Measurements from ENCODE around the gene USP47. TPM values are rescaled to one million over a fixed set of nuclear protein-coding genes. Genes with fewer than 3 reads are reported as not detected.

Gene USP47
- total RNA-seq, 1 experiment from 2014 or later: 24.2 TPM

DNA sequence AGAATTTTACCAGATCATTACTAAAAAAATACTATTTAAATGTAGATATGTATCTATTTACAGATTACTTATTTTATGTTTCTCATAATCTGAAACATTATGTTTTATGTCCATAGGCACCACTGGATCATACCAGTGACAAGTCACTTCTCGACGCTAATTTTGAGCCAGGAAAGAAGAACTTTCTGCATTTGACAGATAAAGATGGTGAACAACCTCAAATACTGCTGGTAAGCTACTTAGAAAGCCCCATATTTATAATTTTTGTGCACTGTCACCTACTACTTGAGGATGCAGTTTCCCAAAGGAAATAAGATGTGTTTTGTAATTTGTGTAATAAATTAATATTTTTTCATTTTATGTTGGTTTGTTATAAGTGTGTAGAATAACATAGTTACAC lies 42.6 kb downstream of the USP47 start:
- no peak overlapping the region for H3K4me2 ChIP-seq
- TF ChIP-seq EZH2 (IDR thresholded peaks at IDR 0.05; ENCODE audit: low read depth) (no peak), CTCF (conservative IDR thresholded peaks at IDR 0.05) (no peak)
- no peaks in the 10 kb centered on the region for H3F3A ChIP-seq (ENCODE audit: insufficient read depth, low read depth)
- no TSS peak for BruUV-seq (replicated peaks)
- H3K27ac ChIP-seq: no peak overlapping the region
- ChIA-PET CTCF (no interaction called here), POLR2A (ENCODE audit: unreplicated experiment) (no interaction called here)
- no peak overlapping the region for H3K4me3 ChIP-seq
- no peaks in the 10 kb centered on the region; the same call in 1 of the 2 replicates for H3K79me2 ChIP-seq (ENCODE audit: low read depth)
- intact Hi-C loops (cut with micrococcal nuclease; ENCODE audit: unreplicated experiment): no loop called here
- no peaks in the 10 kb centered on the region for H3K9me3 ChIP-seq (ENCODE audit: insufficient read depth, low read depth)
- H4K20me1 ChIP-seq (ENCODE audit: insufficient read depth): no peaks in the 10 kb centered on the region
- no peaks in the 10 kb centered on the region for H3K4me1 ChIP-seq (replicated peaks; ENCODE audit: insufficient read depth)
- H3K36me3 ChIP-seq (ENCODE audit: low read depth): no peaks in the 10 kb centered on the region
- H3K27me3 ChIP-seq (ENCODE audit: insufficient read depth, low read depth): no peaks in the 10 kb centered on the region
- H3K9me2 ChIP-seq (ENCODE audit: insufficient read depth): no peaks in the 10 kb centered on the region
- no peak for DNase-seq
- H2AFZ ChIP-seq: no peak overlapping the region

DNA sequence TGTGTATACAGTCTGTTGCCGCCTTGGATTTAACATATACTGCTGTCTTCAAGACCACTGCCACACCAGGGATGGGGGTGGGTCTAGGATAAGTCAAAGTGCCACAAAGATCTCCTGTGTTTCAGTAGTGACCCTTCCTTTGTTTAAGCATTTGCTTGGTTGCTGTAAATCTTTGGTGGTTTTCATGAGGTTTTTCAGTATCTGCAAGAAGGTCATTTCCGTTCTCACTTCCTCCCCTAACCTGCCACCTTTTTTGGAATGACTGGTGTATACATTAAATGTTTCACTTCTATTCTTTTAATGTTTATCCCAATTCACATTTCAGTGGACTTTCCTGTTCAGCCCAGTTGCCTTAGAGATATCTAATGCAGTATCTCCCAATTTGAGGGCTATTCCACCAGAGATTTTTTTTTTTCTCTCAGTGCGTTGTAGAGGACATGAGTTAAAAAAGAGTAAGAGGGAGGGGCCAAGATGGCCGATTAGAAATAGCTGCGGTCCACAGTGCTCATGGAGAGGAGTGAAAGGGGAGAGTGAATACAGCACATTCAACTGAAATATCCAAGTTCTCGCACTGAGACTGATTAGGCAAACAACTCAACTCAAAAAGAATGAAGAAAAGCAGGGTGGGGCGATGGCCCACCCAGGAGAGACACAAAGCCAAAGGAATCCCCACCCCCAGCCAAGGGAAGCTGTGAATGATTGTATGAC lies 43.2 kb downstream of the USP47 start:
- intact Hi-C loops (cut with micrococcal nuclease; ENCODE audit: unreplicated experiment): no loop called here
- Histone ChIP-seq H3K9me3 (ENCODE audit: insufficient read depth, low read depth) (no peaks in the 10 kb centered on the region), H3K4me1 (replicated peaks; ENCODE audit: insufficient read depth) (no peaks in the 10 kb centered on the region), H4K20me1 (ENCODE audit: insufficient read depth) (no peaks in the 10 kb centered on the region), H3K27me3 (ENCODE audit: insufficient read depth, low read depth) (no peaks in the 10 kb centered on the region), H3K27ac (no peak overlapping the region), H3K9me2 (ENCODE audit: insufficient read depth) (no peaks in the 10 kb centered on the region; the same call in 1 of the 2 replicates), H3F3A (ENCODE audit: insufficient read depth, low read depth) (no peaks in the 10 kb centered on the region), H3K36me3 (ENCODE audit: low read depth) (no peaks in the 10 kb centered on the region), H2AFZ (no peak overlapping the region), H3K79me2 (ENCODE audit: low read depth) (no peaks in the 10 kb centered on the region; the same call in 1 of the 2 replicates), H3K4me3 (no peak overlapping the region), H3K4me2 (no peak overlapping the region)
- no peak for TF ChIP-seq CTCF (conservative IDR thresholded peaks at IDR 0.05)
- TF ChIP-seq EZH2 (IDR thresholded peaks at IDR 0.05; ENCODE audit: low read depth): no peak
- DNase-seq: no peak
- POLR2A ChIA-PET (ENCODE audit: unreplicated experiment): no interaction called here
- no TSS peak for BruUV-seq (replicated peaks)
- CTCF ChIA-PET: no interaction called here

DNA sequence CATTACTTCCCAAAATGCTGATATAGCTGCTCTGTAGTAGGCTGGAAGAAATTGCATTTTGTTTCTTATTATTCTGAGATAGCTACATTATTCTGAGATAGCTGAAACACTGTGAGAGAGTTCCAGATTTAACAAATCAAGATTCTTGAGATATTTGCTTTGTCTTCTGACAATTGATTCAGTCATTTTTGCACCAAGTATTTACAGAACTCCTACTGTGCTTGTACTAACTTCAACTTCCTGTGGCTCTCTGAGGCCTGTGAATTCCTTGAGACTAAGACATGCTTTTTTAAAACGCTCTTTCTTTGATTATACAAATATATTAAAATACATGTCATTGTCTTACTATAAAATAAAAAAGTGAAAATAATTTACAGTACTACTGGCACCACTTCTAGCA lies 52.7 kb downstream of the USP47 start:
- no peaks in the 10 kb centered on the region for H3K36me3 ChIP-seq (ENCODE audit: low read depth)
- no peaks in the 10 kb centered on the region for H3K27me3 ChIP-seq (ENCODE audit: insufficient read depth, low read depth)
- POLR2A ChIA-PET (ENCODE audit: unreplicated experiment): no interaction called here
- no peak overlapping the region for H2AFZ ChIP-seq
- DNase-seq: no peak
- no peak overlapping the region for H3K4me2 ChIP-seq
- intact Hi-C loops (cut with micrococcal nuclease; ENCODE audit: unreplicated experiment): no loop called here
- CTCF ChIA-PET: no interaction called here
- H3K4me1 ChIP-seq (replicated peaks; ENCODE audit: insufficient read depth): no peaks in the 10 kb centered on the region
- no TSS peak for BruUV-seq (replicated peaks)
- H3K79me2 ChIP-seq (ENCODE audit: low read depth): no peaks in the 10 kb centered on the region
- H4K20me1 ChIP-seq (ENCODE audit: insufficient read depth): no peaks in the 10 kb centered on the region
- 0 out of 2 replicates have a peak, but pooled peaks cover 2% of the 10 kb centered on the region for H3F3A ChIP-seq (ENCODE audit: insufficient read depth, low read depth)
- H3K27ac ChIP-seq: no peak overlapping the region
- H3K9me3 ChIP-seq (ENCODE audit: insufficient read depth, low read depth): no peaks in the 10 kb centered on the region
- no peaks in the 10 kb centered on the region; the same call in 1 of the 2 replicates for H3K9me2 ChIP-seq (ENCODE audit: insufficient read depth)
- TF ChIP-seq EZH2 (IDR thresholded peaks at IDR 0.05; ENCODE audit: low read depth) (no peak), CTCF (conservative IDR thresholded peaks at IDR 0.05) (no peak)
- no peak overlapping the region for H3K4me3 ChIP-seq

Measured in PC-9 (cell line).